ENCODE data around the gene RAB34. TPM values are rescaled to one million over a fixed set of nuclear protein-coding genes. Genes with fewer than 3 reads are reported as not detected.

Gene RAB34
- 227 to 270 TPM (median 264 TPM) in 5 replicates for total RNA-seq (2022; extraction: Qiagen RNA extraction)

GRCh38 chr17:28717578-28718332, at the start of gene RAB34:
Gene RAB34, minus strand, starts transcription at chr17:28717868. Its CDS starts 602 bp downstream, at chr17:28717266.

GRCh38 chr17:28743243-28744103, 25.8 kb upstream of the RAB34 start, which contains the start of gene TRAF4:
Gene TRAF4, plus strand, starts transcription at chr17:28744011. Its CDS starts 102 bp downstream, at chr17:28744113.

GRCh38 chr17:28728364-28729200, 10.9 kb upstream of the RAB34 start, which contains the start of gene NEK8:
Gene NEK8, plus strand, starts transcription at chr17:28728788. Its CDS starts 26 bp downstream, at chr17:28728814.

GRCh38 chr17:28726226-28726626, 8.6 kb upstream of the RAB34 start, which contains the start of gene TLCD1:
Gene TLCD1, minus strand, starts transcription at chr17:28726233. Its CDS starts 136 bp downstream, at chr17:28726097.

GRCh38 chr17:28711723-28712031, 6.0 kb downstream of the RAB34 start, which contains the start of gene PROCA1:
Gene PROCA1, minus strand, starts transcription at chr17:28711888. Its CDS starts 228 bp downstream, at chr17:28711660.

Other genes with a start within 250 kb of the RAB34 start
- gene SLC13A2, start 244.2 kb downstream of the RAB34 start, total RNA-seq (2022; extraction: Qiagen RNA extraction), result 0.06 to 0.15 TPM (median 0.12 TPM) in 5 replicates
- gene FOXN1, start 211.5 kb downstream of the RAB34 start, total RNA-seq (2022; extraction: Qiagen RNA extraction), result 0.02 to 0.06 TPM (median 0.04 TPM) in 4 of 5 replicates, not detected in the other
- gene UNC119, start 165.2 kb downstream of the RAB34 start, total RNA-seq (2022; extraction: Qiagen RNA extraction), result 22.3 to 36.4 TPM (median 32.0 TPM) in 5 replicates
- gene PIGS, start 146.3 kb downstream of the RAB34 start, total RNA-seq (2022; extraction: Qiagen RNA extraction), result 55.5 to 65.3 TPM (median 61.2 TPM) in 5 replicates
- gene ALDOC, start 141.0 kb downstream of the RAB34 start, total RNA-seq (2022; extraction: Qiagen RNA extraction), result 1.6 to 2.8 TPM (median 2.1 TPM) in 5 replicates
- 69.8 to 83.9 TPM (median 78.3 TPM) in 5 replicates for gene SPAG5, start 118.8 kb downstream of the RAB34 start, total RNA-seq (2022; extraction: Qiagen RNA extraction)
- gene RSKR, start 103.7 kb downstream of the RAB34 start, total RNA-seq (2022; extraction: Qiagen RNA extraction), result 3.0 to 5.5 TPM (median 4.8 TPM) in 5 replicates
- 51.4 to 78.0 TPM (median 62.9 TPM) in 5 replicates for gene BLTP2, start 72.7 kb downstream of the RAB34 start, total RNA-seq (2022; extraction: Qiagen RNA extraction)
- gene SDF2, start 56.0 kb downstream of the RAB34 start, total RNA-seq (2022; extraction: Qiagen RNA extraction), result 82.2 to 85.5 TPM (median 83.0 TPM) in 5 replicates
- gene SUPT6H, start 55.7 kb downstream of the RAB34 start, total RNA-seq (2022; extraction: Qiagen RNA extraction), result 67.6 to 75.2 TPM (median 73.5 TPM) in 5 replicates
- gene PROCA1, start 6.0 kb downstream of the RAB34 start, total RNA-seq (2022; extraction: Qiagen RNA extraction), result 1.0 to 1.7 TPM (median 1.1 TPM) in 5 replicates
- 2,007 to 2,316 TPM (median 2,128 TPM) in 5 replicates for gene RPL23A, start 2.1 kb upstream of the RAB34 start, total RNA-seq (2022; extraction: Qiagen RNA extraction)
- gene TLCD1, start 8.4 kb upstream of the RAB34 start, total RNA-seq (2022; extraction: Qiagen RNA extraction), result 31.9 to 55.5 TPM (median 50.7 TPM) in 5 replicates
- gene NEK8, start 10.9 kb upstream of the RAB34 start, total RNA-seq (2022; extraction: Qiagen RNA extraction), result 3.3 to 5.5 TPM (median 4.4 TPM) in 5 replicates
- 55.3 to 91.7 TPM (median 86.7 TPM) in 5 replicates for gene TRAF4, start 26.1 kb upstream of the RAB34 start, total RNA-seq (2022; extraction: Qiagen RNA extraction)
- gene FAM222B, start 124.9 kb upstream of the RAB34 start, total RNA-seq (2022; extraction: Qiagen RNA extraction), result 25.7 to 31.0 TPM (median 27.7 TPM) in 5 replicates
- gene ERAL1, start 137.1 kb upstream of the RAB34 start, total RNA-seq (2022; extraction: Qiagen RNA extraction), result 72.4 to 90.0 TPM (median 86.4 TPM) in 5 replicates
- gene FLOT2, start 179.9 kb upstream of the RAB34 start, total RNA-seq (2022; extraction: Qiagen RNA extraction), result 71.4 to 84.2 TPM (median 80.5 TPM) in 5 replicates
- gene DHRS13, start 185.2 kb upstream of the RAB34 start, total RNA-seq (2022; extraction: Qiagen RNA extraction), result 4.9 to 7.2 TPM (median 6.4 TPM) in 5 replicates
- gene PHF12, start 233.7 kb upstream of the RAB34 start, total RNA-seq (2022; extraction: Qiagen RNA extraction), result 33.1 to 37.4 TPM (median 33.6 TPM) in 5 replicates